Natural killer cell treated with Interleukin-12 subunit alpha and Interleukin-12 subunit beta and Interleukin-15 and Interleukin-18, amount 100 ng/mL, for 72 hours (primary cell): ENCODE measurements around the gene GORAB. TPM values are rescaled to one million over a fixed set of nuclear protein-coding genes. Genes with fewer than 3 reads are reported as not detected.

Experiments
- ATAC-seq, 2 donors: fragments of 150-1000 bp; cut with Tn5 transposase in 1 of 2; sonication (Bioruptor Pico), chemical (Tn5 transposase) in 1 of 2; 2 replicates each; pipeline ENCODE4 v1.10.0; 2021
- DNase-seq: peaks from one replicate; pipeline ENCODE4 v3.0.0; 2022; ENCODE audit warnings: low spot score
- H3K27ac Mint-ChIP-seq, 2 donors: 1 replicate in 1 of 2; 2 replicates in 1 of 2; pipeline ENCODE4 v1.8.0; 2022; ENCODE audit warnings: mixed read lengths in 2 of 2, mild to moderate bottlenecking in 1 of 2, moderate library complexity in 1 of 2
- H3K27me3 Mint-ChIP-seq, 2 donors: 1 replicate in 1 of 2; 2 replicates in 1 of 2; pipeline ENCODE4 v1.8.0; 2022; ENCODE audit warnings: mixed read lengths in 2 of 2
- H3K36me3 Mint-ChIP-seq: one replicate; pipeline ENCODE4 v1.8.0; 2022; ENCODE audit warnings: mixed read lengths
- H3K4me1 Mint-ChIP-seq, 2 donors: 1 replicate in 1 of 2; 2 replicates in 1 of 2; pipeline ENCODE4 v1.8.0; 2022; ENCODE audit warnings: low read depth in 2 of 2, mixed read lengths in 2 of 2, mild to moderate bottlenecking in 1 of 2
- H3K4me3 Mint-ChIP-seq: one replicate; pipeline ENCODE4 v1.8.0; 2022; ENCODE audit warnings: mixed read lengths
- H3K9me3 Mint-ChIP-seq: 2 replicates; pipeline ENCODE4 v1.8.0; 2022; ENCODE audit warnings: mixed read lengths
- total RNA-seq, 2 donors: library from RNA; stranded (reverse); gene quantifications; one replicate each; pipeline ENCODE4 v1.2.3, GENCODE V29; 2022

Gene GORAB
- total RNA-seq, 2 donors from 2014 or later: 13.3 to 17.6 TPM

- DNase-seq (no peak), ATAC-seq (no peak)
- H3K9me3 Mint-ChIP-seq: no peaks in the 10 kb centered on the region
- H3K4me3 Mint-ChIP-seq: no peak overlapping the region
- no peaks in the 10 kb centered on the region for H3K36me3 Mint-ChIP-seq
- no peak overlapping the region for H3K27ac Mint-ChIP-seq
- H3K4me1 Mint-ChIP-seq: no peaks in the 10 kb centered on the region
- H3K27me3 Mint-ChIP-seq: peaks cover 23 to 55% of the 10 kb centered on the region in 2 donors
These were observed 10.1 kb upstream of the GORAB start for GRCh38 chr1:170521818-170522217.

DNA sequence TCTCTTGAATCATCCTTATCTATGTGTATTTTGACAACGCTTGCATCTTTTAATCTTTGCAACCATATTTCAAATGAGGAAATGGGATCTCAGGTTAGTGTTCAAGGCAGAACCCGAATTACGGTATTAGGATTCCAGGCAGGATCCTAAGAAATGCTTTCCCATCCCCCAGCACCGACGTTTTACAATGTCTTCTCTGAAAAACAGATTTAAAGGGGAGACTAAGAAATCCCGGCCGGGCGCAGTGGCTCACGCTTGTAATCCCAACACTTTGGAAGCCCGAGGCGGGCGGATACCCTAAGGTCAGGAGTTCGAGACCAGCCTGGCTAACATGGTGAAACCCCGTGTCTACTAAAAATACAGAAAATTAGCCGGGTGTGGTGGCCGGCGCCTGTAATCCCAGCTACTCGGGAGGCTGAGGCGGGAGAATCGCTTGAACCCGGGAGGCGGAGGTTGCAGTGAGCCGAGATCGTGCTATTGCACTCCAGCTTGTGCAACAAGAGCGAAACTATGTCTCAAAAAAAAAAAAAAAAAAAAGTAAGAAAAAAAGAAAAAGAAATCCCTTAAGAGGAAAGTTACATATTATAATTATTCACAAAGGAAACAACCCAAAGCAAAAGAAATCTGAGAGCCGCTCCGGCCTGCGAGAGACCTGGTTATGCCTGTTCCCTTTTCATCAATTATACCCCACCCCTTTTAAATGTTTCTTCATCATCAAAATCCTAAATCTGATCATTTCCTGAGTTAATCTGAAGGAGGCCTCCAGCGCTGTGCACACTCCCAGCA lies 801 bp upstream of the GORAB start:
- no peak overlapping the region for H3K27ac Mint-ChIP-seq
- peaks cover 7 to 9% of the 10 kb centered on the region in 2 donors for H3K4me1 Mint-ChIP-seq
- H3K4me3 Mint-ChIP-seq: no peak overlapping the region
- no peaks in the 10 kb centered on the region for H3K36me3 Mint-ChIP-seq
- no peak for DNase-seq
- peak in 1 of 2 donors; percentile 1 for ATAC-seq
- peaks cover 5 to 10% of the 10 kb centered on the region in 2 donors for H3K27me3 Mint-ChIP-seq
- H3K9me3 Mint-ChIP-seq: no peaks in the 10 kb centered on the region

DNA sequence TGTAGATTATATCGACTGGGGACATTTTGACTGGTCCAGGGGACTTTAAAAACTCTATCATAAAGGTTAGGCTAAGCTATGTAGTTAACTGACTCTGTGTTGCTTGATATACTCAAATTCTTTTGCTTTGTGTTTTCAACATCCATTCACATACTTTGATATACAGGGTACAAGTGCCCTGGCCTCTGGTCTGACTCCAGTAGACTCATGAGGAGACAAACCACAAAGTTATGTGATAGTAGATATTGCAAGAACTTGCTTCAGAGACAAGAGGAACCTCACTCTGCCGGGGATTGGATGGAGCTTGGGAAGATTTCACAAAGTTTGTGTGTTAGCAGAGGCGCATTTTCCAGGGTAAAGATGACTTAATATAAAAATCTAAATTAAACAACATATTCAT lies 1.3 kb downstream of the GORAB start:
- Mint-ChIP-seq H3K27me3 (peaks cover 2 to 7% of the 10 kb centered on the region in 2 donors), H3K4me1 (peaks cover 11 to 12% of the 10 kb centered on the region in 2 donors), H3K4me3 (no peak overlapping the region), H3K27ac (no peak overlapping the region), H3K9me3 (no peaks in the 10 kb centered on the region), H3K36me3 (no peaks in the 10 kb centered on the region)
- DNase-seq (no peak), ATAC-seq (no peak)

DNA sequence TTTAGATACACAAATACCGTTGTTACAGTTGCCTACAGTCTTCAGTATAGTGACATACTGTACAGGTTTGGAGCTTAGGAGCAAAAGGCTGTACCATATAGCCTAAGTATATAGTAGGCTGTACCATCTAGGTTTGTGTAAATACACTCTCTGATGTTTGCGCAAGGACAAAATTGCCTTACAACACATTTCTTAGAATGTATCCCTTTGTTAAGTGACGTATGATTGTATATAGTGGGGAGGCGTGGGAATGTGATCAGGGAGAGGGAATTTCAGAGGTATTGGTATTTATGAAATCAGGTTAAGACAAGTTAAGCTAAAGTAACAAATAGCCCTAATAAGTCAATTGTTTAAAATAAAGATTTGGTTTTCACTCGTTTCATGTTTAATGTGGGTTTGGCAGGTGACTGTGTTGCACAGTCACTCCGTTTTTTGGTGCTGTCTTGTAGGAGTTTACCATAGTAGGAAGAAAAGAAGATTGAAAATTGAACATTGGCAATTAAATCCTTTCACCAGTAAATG lies 2.7 kb downstream of the GORAB start:
- H3K27me3 Mint-ChIP-seq: peaks cover 0 to 3% of the 10 kb centered on the region in 2 donors
- H3K9me3 Mint-ChIP-seq: no peaks in the 10 kb centered on the region
- no peak overlapping the region for H3K27ac Mint-ChIP-seq
- peaks cover 11 to 12% of the 10 kb centered on the region in 2 donors for H3K4me1 Mint-ChIP-seq
- DNase-seq: no peak
- ATAC-seq: no peak
- peaks cover 4% of the 10 kb centered on the region for H3K36me3 Mint-ChIP-seq
- H3K4me3 Mint-ChIP-seq: no peak overlapping the region

- H3K4me1 Mint-ChIP-seq: peaks cover 9 to 11% of the 10 kb centered on the region in 2 donors
- ATAC-seq (no peak), DNase-seq (no peak)
- H3K4me3 Mint-ChIP-seq: no peak overlapping the region
- H3K27me3 Mint-ChIP-seq: no peaks in the 10 kb centered on the region
- no peak overlapping the region for H3K27ac Mint-ChIP-seq
- peaks cover 8% of the 10 kb centered on the region for H3K36me3 Mint-ChIP-seq
- H3K9me3 Mint-ChIP-seq: no peaks in the 10 kb centered on the region
These were observed 3.5 kb downstream of the GORAB start for GRCh38 chr1:170535418-170535817.

DNA sequence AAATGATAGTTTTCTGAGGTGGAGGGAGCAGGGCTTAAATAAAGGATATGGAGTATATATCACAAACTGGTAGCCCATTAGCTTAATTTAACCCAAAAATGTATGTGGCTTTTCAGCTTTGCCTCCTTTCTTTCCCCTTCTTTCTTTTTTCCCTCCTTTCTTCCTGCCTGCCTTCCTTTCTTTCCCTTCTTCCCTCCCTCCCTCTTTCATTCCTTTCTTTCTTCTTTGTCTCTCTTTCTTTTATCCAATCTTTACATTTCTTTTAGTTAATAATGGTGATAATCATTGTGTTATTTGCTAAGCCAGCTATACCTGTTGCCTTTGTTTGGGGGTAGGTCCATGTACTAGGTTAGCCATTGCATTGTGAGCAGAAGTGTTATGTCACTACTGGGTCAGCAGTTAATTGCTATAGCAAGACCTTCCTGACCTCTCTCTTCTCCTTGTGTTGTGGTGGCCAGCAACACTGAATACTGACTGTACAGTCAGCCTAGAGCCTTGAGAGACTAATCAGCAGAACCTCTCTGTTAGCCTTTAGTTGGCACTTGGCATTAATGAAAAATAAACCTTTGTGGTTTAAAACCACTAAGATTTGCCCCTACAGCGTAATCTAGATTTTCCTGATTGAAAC lies 5.1 kb downstream of the GORAB start:
- no peak overlapping the region for H3K4me3 Mint-ChIP-seq
- H3K4me1 Mint-ChIP-seq: peaks cover 9 to 11% of the 10 kb centered on the region in 2 donors
- H3K9me3 Mint-ChIP-seq: no peaks in the 10 kb centered on the region
- H3K36me3 Mint-ChIP-seq: peaks cover 20% of the 10 kb centered on the region
- H3K27me3 Mint-ChIP-seq: no peaks in the 10 kb centered on the region
- DNase-seq (no peak), ATAC-seq (no peak)
- H3K27ac Mint-ChIP-seq: no peak overlapping the region

DNA sequence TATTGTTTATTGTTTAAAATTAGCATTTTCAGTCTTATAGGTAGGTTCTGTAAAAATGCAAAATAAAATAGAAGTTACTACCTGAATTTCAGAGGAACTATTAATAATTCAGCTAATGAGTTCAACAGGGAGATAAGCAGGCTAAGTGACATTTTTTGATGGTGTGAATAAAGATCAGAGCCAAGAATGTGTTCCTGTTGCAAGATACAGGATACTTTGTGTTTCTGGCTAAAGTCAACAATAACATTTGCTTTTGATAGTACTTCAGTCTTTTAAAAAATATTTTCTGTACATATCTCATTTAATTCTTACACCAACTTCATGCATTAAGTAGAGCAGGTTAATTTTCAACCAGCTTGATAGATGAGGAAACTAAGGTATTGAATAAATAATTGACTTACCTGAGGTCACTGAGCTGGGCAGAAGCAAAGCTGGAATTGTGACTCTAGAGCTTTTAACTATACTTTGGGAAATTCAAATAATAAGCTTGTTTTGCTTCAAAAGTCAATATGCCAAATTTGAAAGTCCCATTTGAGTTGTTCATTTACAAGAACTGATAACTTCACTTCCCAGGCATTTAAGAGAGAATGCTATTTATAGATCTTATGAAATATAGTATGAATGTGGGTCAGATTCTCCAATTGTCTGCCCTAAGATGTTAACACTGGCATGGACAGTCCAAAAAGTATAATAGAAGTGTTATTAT lies 6.0 kb downstream of the GORAB start:
- no peaks in the 10 kb centered on the region for H3K9me3 Mint-ChIP-seq
- H3K4me3 Mint-ChIP-seq: no peak overlapping the region
- H3K27me3 Mint-ChIP-seq: no peaks in the 10 kb centered on the region
- no peak overlapping the region for H3K27ac Mint-ChIP-seq
- ATAC-seq: no peak
- peaks cover 21% of the 10 kb centered on the region for H3K36me3 Mint-ChIP-seq
- H3K4me1 Mint-ChIP-seq: peaks cover 9 to 11% of the 10 kb centered on the region in 2 donors
- DNase-seq: no peak

DNA sequence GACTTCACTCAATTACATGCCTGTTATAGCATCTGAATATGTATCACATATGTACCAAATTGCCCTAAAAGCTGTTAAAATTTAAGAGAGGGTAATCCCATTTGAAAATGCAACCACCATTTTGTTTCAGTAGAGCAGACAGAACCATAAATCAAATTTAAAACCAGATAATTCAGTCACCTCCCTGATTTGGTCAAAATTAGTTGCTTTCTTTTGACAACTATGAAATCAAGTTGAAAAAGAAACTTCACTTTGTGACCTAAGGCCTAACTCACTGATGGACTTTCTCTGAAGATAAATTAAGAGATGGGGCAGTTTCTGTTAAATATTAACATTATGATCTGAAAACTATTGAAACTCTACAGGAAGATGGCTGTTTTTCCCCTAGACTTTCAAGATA lies 6.7 kb downstream of the GORAB start:
- no peaks in the 10 kb centered on the region for H3K27me3 Mint-ChIP-seq
- ATAC-seq (no peak), DNase-seq (no peak)
- peaks cover 9 to 11% of the 10 kb centered on the region in 2 donors for H3K4me1 Mint-ChIP-seq
- no peak overlapping the region for H3K4me3 Mint-ChIP-seq
- H3K27ac Mint-ChIP-seq: no peak overlapping the region
- peaks cover 28% of the 10 kb centered on the region for H3K36me3 Mint-ChIP-seq
- no peaks in the 10 kb centered on the region for H3K9me3 Mint-ChIP-seq

DNA sequence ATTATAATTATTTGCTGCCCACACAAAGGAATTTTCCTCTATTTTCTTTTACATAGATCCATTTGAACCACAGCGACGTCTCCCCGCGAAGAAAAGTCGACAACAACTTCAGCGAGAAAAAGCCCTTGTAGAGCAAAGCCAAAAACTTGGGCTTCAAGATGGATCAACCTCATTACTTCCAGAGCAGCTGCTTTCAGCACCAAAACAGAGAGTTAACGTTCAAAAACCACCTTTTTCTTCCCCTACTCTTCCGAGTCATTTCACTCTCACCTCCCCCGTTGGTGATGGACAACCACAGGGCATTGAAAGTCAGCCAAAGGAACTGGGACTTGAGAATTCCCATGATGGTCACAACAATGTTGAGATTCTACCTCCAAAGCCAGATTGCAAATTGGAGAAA lies 7.2 kb downstream of the GORAB start:
- no peaks in the 10 kb centered on the region for H3K27me3 Mint-ChIP-seq

DNA sequence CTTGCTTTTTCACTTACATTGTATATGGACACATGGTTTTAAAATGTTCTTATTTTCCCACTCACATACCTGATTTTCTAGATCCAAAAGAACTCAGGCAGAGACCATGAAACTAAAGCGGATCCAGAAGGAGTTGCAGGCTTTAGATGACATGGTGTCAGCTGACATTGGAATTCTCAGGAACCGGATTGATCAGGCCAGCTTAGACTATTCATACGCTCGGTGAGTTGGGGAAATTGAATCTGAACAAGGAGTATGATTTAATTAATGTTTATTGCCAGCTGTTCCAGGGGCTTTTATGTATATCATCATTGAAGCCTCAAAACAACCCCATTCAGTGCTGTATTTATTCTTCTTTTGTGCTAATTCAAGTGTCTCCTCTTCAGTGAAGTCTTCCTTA lies 12.7 kb downstream of the GORAB start:
- H3K4me1 Mint-ChIP-seq: peaks cover 0 to 10% of the 10 kb centered on the region in 2 donors
- no peak for DNase-seq
- no peak for ATAC-seq
- peaks cover 43% of the 10 kb centered on the region for H3K36me3 Mint-ChIP-seq
- H3K4me3 Mint-ChIP-seq: no peak overlapping the region
- H3K27ac Mint-ChIP-seq: no peak overlapping the region
- no peaks in the 10 kb centered on the region for H3K9me3 Mint-ChIP-seq
- no peaks in the 10 kb centered on the region for H3K27me3 Mint-ChIP-seq

More for the DNA sequence above, 7.2 kb downstream of the GORAB start:
- no peak for DNase-seq
- no peak for ATAC-seq
- no peak overlapping the region for H3K27ac Mint-ChIP-seq
- peaks cover 9 to 11% of the 10 kb centered on the region in 2 donors for H3K4me1 Mint-ChIP-seq
- H3K36me3 Mint-ChIP-seq: peaks cover 33% of the 10 kb centered on the region
- no peaks in the 10 kb centered on the region for H3K9me3 Mint-ChIP-seq
- H3K4me3 Mint-ChIP-seq: no peak overlapping the region

DNA sequence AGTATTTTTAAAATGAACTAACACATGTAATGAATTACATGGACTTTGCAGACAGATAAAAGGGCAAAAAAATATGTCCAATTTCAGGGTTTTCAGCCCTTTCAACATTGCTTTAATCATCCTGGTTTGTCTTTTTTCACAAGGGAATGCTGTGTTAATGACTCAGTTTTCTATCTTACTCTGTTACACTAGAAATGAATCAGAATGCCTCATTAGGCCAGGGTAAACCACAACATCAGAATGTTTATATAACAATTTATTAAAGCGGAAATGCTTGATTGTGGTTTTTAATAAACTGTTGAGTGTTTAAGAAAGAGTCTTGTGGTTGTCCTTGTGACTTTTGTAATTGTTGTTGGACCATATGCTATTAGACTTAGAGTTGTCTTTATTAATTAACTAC lies 13.5 kb downstream of the GORAB start:
- no peak overlapping the region for H3K4me3 Mint-ChIP-seq
- H3K27ac Mint-ChIP-seq: no peak overlapping the region
- no peak for DNase-seq
- H3K36me3 Mint-ChIP-seq: peaks cover 38% of the 10 kb centered on the region
- ATAC-seq: no peak
- H3K27me3 Mint-ChIP-seq: no peaks in the 10 kb centered on the region
- peaks cover 0 to 10% of the 10 kb centered on the region in 2 donors for H3K4me1 Mint-ChIP-seq
- no peaks in the 10 kb centered on the region for H3K9me3 Mint-ChIP-seq

DNA sequence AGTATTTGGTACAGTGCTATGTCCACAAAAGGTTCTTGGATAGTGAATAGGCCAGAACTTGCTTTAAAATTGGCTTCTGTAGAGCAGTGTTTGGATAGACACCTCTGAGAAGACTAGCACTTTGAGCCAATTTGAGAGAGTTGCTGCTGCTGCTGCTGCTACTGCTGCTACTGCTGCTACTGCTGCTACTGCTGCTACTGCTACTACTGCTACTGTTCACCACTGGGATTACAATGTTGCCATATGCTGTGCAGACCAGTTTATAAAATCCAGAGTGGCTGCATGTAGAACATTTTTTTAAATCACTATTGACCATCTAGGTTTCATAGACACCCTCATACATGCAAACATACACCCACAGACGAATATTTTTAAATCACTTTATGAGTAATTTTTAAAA lies 15.3 kb downstream of the GORAB start:
- Mint-ChIP-seq H3K27ac (no peak overlapping the region), H3K36me3 (peaks cover 35% of the 10 kb centered on the region), H3K27me3 (no peaks in the 10 kb centered on the region), H3K4me1 (peaks cover 0 to 10% of the 10 kb centered on the region in 2 donors), H3K9me3 (no peaks in the 10 kb centered on the region), H3K4me3 (no peak overlapping the region)
- ATAC-seq: no peak
- DNase-seq: no peak

GRCh38 chr1:170548497-170548896 lies 16.5 kb downstream of the GORAB start:
- DNase-seq (no peak), ATAC-seq (no peak)
- Mint-ChIP-seq H3K4me1 (peaks cover 0 to 10% of the 10 kb centered on the region in 2 donors), H3K9me3 (no peaks in the 10 kb centered on the region), H3K4me3 (no peak overlapping the region), H3K27ac (no peak overlapping the region), H3K36me3 (peaks cover 33% of the 10 kb centered on the region), H3K27me3 (no peaks in the 10 kb centered on the region)

DNA sequence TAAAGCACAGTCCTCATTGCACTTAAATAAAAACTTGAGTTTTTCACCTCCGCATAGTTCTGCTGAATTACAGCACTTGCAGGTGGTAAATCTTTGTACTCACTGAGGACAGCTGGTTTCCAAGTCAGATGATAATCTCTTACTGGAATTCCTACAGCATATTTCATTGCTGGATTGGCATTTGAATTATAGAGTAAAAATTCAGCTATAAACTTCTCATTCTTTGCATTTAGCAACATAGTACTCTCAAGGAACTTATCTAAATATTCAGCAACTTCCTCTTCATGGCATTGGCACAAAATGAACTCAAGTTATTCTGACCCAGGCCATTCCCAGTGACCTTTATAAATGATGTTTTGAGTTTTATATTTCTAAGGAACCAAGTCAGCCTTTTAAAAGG lies 23.4 kb downstream of the GORAB start:
- Mint-ChIP-seq H3K4me1 (peaks cover 0 to 3% of the 10 kb centered on the region in 2 donors), H3K27me3 (no peaks in the 10 kb centered on the region), H3K4me3 (no peak overlapping the region), H3K36me3 (peaks cover 24% of the 10 kb centered on the region), H3K27ac (no peak overlapping the region), H3K9me3 (no peaks in the 10 kb centered on the region)
- no peak for ATAC-seq
- DNase-seq: no peak
